ENCODE measurements around the gene TRAF5. TPM values are rescaled to one million over a fixed set of nuclear protein-coding genes. Genes with fewer than 3 reads are reported as not detected.

The TRAF5 gene
- total and polyA plus RNA-seq, 2 donors (not counting 3 experiments of a cell fraction or from before 2014, with no cell fraction given), result 8.5 to 17.6 TPM

- intact Hi-C loops (cut with micrococcal nuclease), result no loop called here
Measured at GRCh38 chr1:211324992-211325775, 1.4 kb upstream of the TRAF5 start.

More at GRCh38 chr1:211324992-211325775, 1.4 kb upstream of the TRAF5 start:
- H3K79me2 ChIP-seq (ENCODE audit: control insufficient read depth, insufficient read depth, low read length), result no peaks in the 10 kb centered on the region
- dilution Hi-C loops (cut with MboI; ENCODE audit: extremely low pct_ligation_motif_present, low sequenced_read_pairs), result no loop called here
- H3K27me3 ChIP-seq (ENCODE audit: control insufficient read depth in 2 of 2, insufficient read depth in 2 of 2, low read length in 2 of 2), result no peaks in the 10 kb centered on the region
- DNase-seq (ENCODE audit: low read depth, low spot score), result no peak
- H3K27ac ChIP-seq (ENCODE audit: insufficient read depth, low read depth, low read length), result no peak overlapping the region
- no peak overlapping the region for H3K4me2 ChIP-seq (ENCODE audit: insufficient read depth, low read length)
- no peak overlapping the region for H3K4me3 ChIP-seq (replicated peaks in 1 of 3; ENCODE audit: insufficient read depth in 1 of 3, low read depth in 1 of 3, low read length in 3 of 3)
- no peak overlapping the region for H2AFZ ChIP-seq (ENCODE audit: low read depth, low read length)
- H3K36me3 ChIP-seq (ENCODE audit: control insufficient read depth in 2 of 2, extremely low read depth in 1 of 2, insufficient read depth in 2 of 2, low read length in 2 of 2), result no peaks in the 10 kb centered on the region
- no peaks in the 10 kb centered on the region for H4K20me1 ChIP-seq (replicated peaks; ENCODE audit: control insufficient read depth, extremely low read depth, insufficient read depth, low read length)
- H3K9ac ChIP-seq (replicated peaks; ENCODE audit: extremely low read depth, insufficient read depth, low read length), result no peak overlapping the region
- POLR2A ChIA-PET, result no interaction called here
- TF ChIP-seq FOS (IDR thresholded peaks at IDR 0.05; ENCODE audit: borderline replicate concordance, insufficient read depth, low read length) (no peak), MYC (IDR thresholded peaks at IDR 0.05; ENCODE audit: low read depth, low read length) (no peak), EZH2 (IDR thresholded peaks at IDR 0.05; ENCODE audit: borderline replicate concordance, low read depth, low read length, severe bottlenecking) (no peak), CTCF (IDR thresholded peaks at IDR 0.05; ENCODE audit: extremely low read depth in 1 of 2, insufficient read depth in 1 of 2, low read depth in 1 of 2, low read length in 2 of 2) (no peak), POLR2AphosphoS5 (IDR thresholded peaks at IDR 0.05; ENCODE audit: insufficient read depth, low read depth, low read length) (no peak), JUN (IDR thresholded peaks at IDR 0.05; ENCODE audit: borderline replicate concordance, insufficient read depth, insufficient read length, low read depth) (no peak), POLR2A (IDR thresholded peaks at IDR 0.05; ENCODE audit: low read depth, low read length) (no peak), GATA2 (IDR thresholded peaks at IDR 0.05; ENCODE audit: insufficient read depth, insufficient read length, low read depth, low read length) (no peak)
- TF ChIP-seq, protein P1, sequence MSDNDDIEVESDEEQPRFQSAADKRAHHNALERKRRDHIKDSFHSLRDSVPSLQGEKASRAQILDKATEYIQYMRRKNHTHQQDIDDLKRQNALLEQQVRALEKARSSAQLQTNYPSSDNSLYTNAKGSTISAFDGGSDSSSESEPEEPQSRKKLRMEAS (IDR thresholded peaks at IDR 0.05; ENCODE audit: insufficient read depth, insufficient read length), result no peak
- no peak for FAIRE-seq
- no peaks in the 10 kb centered on the region for H3K9me1 ChIP-seq (replicated peaks; ENCODE audit: control insufficient read depth, extremely low read depth, insufficient read depth, low read length)
- BruUV-seq (replicated peaks), result no TSS peak
- H3K9me3 ChIP-seq (replicated peaks; ENCODE audit: control insufficient read depth, insufficient read depth, low read length), result no peaks in the 10 kb centered on the region
- H3K4me1 ChIP-seq (ENCODE audit: control insufficient read depth, extremely low read depth, insufficient read depth, low read length), result peaks cover 3% of the 10 kb centered on the region
- CTCF ChIA-PET, result interaction anchor here (0.7 to 2.9 kb wide), 7 partner anchors 11 to 229 kb away, joined by 3 to 15 read pairs (median 4); no protein-coding TSS in a partner anchor

All from endothelial cell of umbilical vein (primary cell).